ENCODE data around the gene KDM4C. TPM values are rescaled to one million over a fixed set of nuclear protein-coding genes. Genes with fewer than 3 reads are reported as not detected.

KDM4C gene
- total RNA-seq, 2 experiments from 2014 or later: 51.5 to 60.3 TPM

- no peak overlapping the region for H3K4me3 ChIP-seq (ENCODE audit: low read depth, low read length, poor library complexity, severe bottlenecking)
- no peaks in the 10 kb centered on the region for H3K79me2 ChIP-seq (ENCODE audit: insufficient read depth, low read depth, low read length)
- H3K36me3 ChIP-seq (ENCODE audit: insufficient read depth, low read length): peaks cover 12% of the 10 kb centered on the region
- no peak overlapping the region for H2AFZ ChIP-seq (ENCODE audit: low read length)
- CTCF ChIA-PET (ENCODE audit: unreplicated experiment): no interaction called here
- H3K9me3 ChIP-seq (ENCODE audit: low read length): no peaks in the 10 kb centered on the region
- intact Hi-C loops (cut with micrococcal nuclease; ENCODE audit: unreplicated experiment): no loop called here
- TF ChIP-seq EZH2phosphoT487 (IDR thresholded peaks at IDR 0.05; ENCODE audit: borderline replicate concordance, low read depth, low read length): no peak
- TF ChIP-seq, protein P1, sequence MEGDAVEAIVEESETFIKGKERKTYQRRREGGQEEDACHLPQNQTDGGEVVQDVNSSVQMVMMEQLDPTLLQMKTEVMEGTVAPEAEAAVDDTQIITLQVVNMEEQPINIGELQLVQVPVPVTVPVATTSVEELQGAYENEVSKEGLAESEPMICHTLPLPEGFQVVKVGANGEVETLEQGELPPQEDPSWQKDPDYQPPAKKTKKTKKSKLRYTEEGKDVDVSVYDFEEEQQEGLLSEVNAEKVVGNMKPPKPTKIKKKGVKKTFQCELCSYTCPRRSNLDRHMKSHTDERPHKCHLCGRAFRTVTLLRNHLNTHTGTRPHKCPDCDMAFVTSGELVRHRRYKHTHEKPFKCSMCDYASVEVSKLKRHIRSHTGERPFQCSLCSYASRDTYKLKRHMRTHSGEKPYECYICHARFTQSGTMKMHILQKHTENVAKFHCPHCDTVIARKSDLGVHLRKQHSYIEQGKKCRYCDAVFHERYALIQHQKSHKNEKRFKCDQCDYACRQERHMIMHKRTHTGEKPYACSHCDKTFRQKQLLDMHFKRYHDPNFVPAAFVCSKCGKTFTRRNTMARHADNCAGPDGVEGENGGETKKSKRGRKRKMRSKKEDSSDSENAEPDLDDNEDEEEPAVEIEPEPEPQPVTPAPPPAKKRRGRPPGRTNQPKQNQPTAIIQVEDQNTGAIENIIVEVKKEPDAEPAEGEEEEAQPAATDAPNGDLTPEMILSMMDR (conservative IDR thresholded peaks at IDR 0.05; ENCODE audit: low read length): no peak
- BruUV-seq (replicated peaks): no TSS peak
- no peak for DNase-seq (ENCODE audit: low spot score)
- H3K27ac ChIP-seq (ENCODE audit: low read depth, low read length, poor library complexity, severe bottlenecking): no peak overlapping the region
- H4K20me1 ChIP-seq (ENCODE audit: insufficient read depth, low read length): no peaks in the 10 kb centered on the region
- no peaks in the 10 kb centered on the region for H3K4me1 ChIP-seq (ENCODE audit: insufficient read depth, low read length, poor library complexity, severe bottlenecking)
- POLR2A ChIA-PET: no interaction called here
- no peak overlapping the region for H3K4me2 ChIP-seq (ENCODE audit: low read length)
- no peaks in the 10 kb centered on the region for H3K9me2 ChIP-seq (ENCODE audit: insufficient read depth, low read length)
Measured at GRCh38 chr9:7105095-7105494, 347.3 kb downstream of the KDM4C start.

DNA sequence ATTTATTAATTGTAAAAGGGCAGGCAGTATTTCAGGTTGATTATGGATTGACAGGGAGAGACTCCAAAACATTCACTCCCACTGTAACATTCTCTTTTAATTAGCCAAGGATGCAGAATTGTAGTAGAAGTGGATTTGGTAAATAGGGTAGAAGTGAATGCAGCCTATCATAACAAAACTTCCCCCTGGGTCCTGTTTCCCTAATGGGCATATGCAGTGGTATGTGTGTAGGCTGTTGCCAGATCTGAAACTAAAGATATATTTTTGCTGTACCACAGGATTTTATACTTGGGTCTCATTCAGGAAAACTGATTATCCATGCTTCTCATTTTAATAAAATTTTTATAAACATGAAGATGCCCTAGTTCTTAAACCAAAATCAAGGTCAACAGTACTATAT is 351.2 kb downstream of the KDM4C start:
- no peak overlapping the region for H2AFZ ChIP-seq (ENCODE audit: low read length)
- H3K36me3 ChIP-seq (ENCODE audit: insufficient read depth, low read length): peaks cover 8% of the 10 kb centered on the region
- no peaks in the 10 kb centered on the region for H3K9me3 ChIP-seq (ENCODE audit: low read length)
- no peaks in the 10 kb centered on the region for H3K79me2 ChIP-seq (ENCODE audit: insufficient read depth, low read depth, low read length)
- no peaks in the 10 kb centered on the region for H3K4me1 ChIP-seq (ENCODE audit: insufficient read depth, low read length, poor library complexity, severe bottlenecking)
- H3K9me2 ChIP-seq (ENCODE audit: insufficient read depth, low read length): no peaks in the 10 kb centered on the region
- intact Hi-C loops (cut with micrococcal nuclease; ENCODE audit: unreplicated experiment): no loop called here
- no peak for TF ChIP-seq EZH2phosphoT487 (IDR thresholded peaks at IDR 0.05; ENCODE audit: borderline replicate concordance, low read depth, low read length)
- TF ChIP-seq, protein P1 (conservative IDR thresholded peaks at IDR 0.05; ENCODE audit: low read length): no peak
- H3K4me3 ChIP-seq (ENCODE audit: low read depth, low read length, poor library complexity, severe bottlenecking): no peak overlapping the region
- H3K27ac ChIP-seq (ENCODE audit: low read depth, low read length, poor library complexity, severe bottlenecking): no peak overlapping the region
- H3K4me2 ChIP-seq (ENCODE audit: low read length): no peak overlapping the region
- DNase-seq (ENCODE audit: low spot score): no peak
- H4K20me1 ChIP-seq (ENCODE audit: insufficient read depth, low read length): no peaks in the 10 kb centered on the region
- ChIA-PET CTCF (ENCODE audit: unreplicated experiment) (no interaction called here), POLR2A (interaction anchor here (0.7 kb wide), 1 partner anchor 861 kb away, joined by 3 read pairs; no protein-coding TSS in a partner anchor)
- BruUV-seq (replicated peaks): no TSS peak

- no peaks in the 10 kb centered on the region for H3K9me2 ChIP-seq (ENCODE audit: insufficient read depth, low read length)
- H3K4me3 ChIP-seq (ENCODE audit: low read depth, low read length, poor library complexity, severe bottlenecking): no peak overlapping the region
- intact Hi-C loops (cut with micrococcal nuclease; ENCODE audit: unreplicated experiment): no loop called here
- H3K27ac ChIP-seq (ENCODE audit: low read depth, low read length, poor library complexity, severe bottlenecking): no peak overlapping the region
- H3K36me3 ChIP-seq (ENCODE audit: insufficient read depth, low read length): peaks cover 4% of the 10 kb centered on the region; the same call in 1 of the 2 replicates
- ChIA-PET CTCF (ENCODE audit: unreplicated experiment) (no interaction called here), POLR2A (interaction anchor here (0.5 kb wide), 1 partner anchor 1989 kb away, joined by 3 read pairs; no protein-coding TSS in a partner anchor)
- TF ChIP-seq, protein P1 (conservative IDR thresholded peaks at IDR 0.05; ENCODE audit: low read length): no peak
- no peak for TF ChIP-seq EZH2phosphoT487 (IDR thresholded peaks at IDR 0.05; ENCODE audit: borderline replicate concordance, low read depth, low read length)
- no peaks in the 10 kb centered on the region for H4K20me1 ChIP-seq (ENCODE audit: insufficient read depth, low read length)
- H2AFZ ChIP-seq (ENCODE audit: low read length): no peak overlapping the region
- no peaks in the 10 kb centered on the region for H3K4me1 ChIP-seq (ENCODE audit: insufficient read depth, low read length, poor library complexity, severe bottlenecking)
- no peak for DNase-seq (ENCODE audit: low spot score)
- no peak overlapping the region for H3K4me2 ChIP-seq (ENCODE audit: low read length)
- no peaks in the 10 kb centered on the region for H3K79me2 ChIP-seq (ENCODE audit: insufficient read depth, low read depth, low read length)
- BruUV-seq (replicated peaks): no TSS peak
- no peaks in the 10 kb centered on the region for H3K9me3 ChIP-seq (ENCODE audit: low read length)
Measured at GRCh38 chr9:7111413-7111812, 353.6 kb downstream of the KDM4C start.
